Measurements from ENCODE around the gene POLN.

DNA sequence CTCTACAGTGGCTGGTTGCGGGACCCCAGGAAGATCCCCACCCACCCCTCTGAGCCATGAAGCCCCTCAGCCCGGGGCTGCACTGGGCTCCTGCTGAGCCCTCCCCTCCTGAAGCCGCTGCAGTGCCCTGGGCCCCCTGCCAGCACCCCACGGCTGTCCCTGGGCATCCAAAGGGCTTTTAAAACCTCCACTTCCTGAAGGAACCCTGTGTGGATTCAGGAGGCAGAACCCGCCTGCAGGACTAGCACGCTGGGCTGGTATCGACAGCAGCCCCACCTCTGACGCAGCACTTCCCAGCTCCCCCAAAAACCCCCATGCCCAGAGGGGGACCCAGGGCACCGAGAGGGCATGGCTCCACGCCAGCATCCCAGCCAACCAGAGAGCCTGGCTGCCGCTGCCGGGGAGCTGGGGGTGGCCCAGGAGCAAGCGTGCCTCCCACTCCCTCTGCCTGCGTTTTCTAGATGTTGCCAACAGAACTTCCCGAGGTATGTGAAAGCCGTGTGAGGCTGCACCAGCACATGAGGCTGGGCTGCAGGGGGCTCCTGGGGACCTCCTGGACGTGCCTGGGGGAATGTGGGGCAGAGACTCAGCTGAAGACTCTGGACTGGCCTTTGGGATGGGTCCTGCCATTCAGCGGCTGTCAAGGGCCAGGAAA lies 13.7 kb upstream of the POLN start:
- TF ChIP-seq POLR2A (IDR thresholded peaks at IDR 0.05; ENCODE audit: low read length), result no peak
- no peak for TF ChIP-seq BHLHE40 (IDR thresholded peaks at IDR 0.05; ENCODE audit: low read depth, low read length)
- TF ChIP-seq, protein P1, sequence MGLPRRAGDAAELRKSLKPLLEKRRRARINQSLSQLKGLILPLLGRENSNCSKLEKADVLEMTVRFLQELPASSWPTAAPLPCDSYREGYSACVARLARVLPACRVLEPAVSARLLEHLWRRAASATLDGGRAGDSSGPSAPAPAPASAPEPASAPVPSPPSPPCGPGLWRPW (IDR thresholded peaks at IDR 0.05), result no peak
- TF ChIP-seq, protein P2, sequence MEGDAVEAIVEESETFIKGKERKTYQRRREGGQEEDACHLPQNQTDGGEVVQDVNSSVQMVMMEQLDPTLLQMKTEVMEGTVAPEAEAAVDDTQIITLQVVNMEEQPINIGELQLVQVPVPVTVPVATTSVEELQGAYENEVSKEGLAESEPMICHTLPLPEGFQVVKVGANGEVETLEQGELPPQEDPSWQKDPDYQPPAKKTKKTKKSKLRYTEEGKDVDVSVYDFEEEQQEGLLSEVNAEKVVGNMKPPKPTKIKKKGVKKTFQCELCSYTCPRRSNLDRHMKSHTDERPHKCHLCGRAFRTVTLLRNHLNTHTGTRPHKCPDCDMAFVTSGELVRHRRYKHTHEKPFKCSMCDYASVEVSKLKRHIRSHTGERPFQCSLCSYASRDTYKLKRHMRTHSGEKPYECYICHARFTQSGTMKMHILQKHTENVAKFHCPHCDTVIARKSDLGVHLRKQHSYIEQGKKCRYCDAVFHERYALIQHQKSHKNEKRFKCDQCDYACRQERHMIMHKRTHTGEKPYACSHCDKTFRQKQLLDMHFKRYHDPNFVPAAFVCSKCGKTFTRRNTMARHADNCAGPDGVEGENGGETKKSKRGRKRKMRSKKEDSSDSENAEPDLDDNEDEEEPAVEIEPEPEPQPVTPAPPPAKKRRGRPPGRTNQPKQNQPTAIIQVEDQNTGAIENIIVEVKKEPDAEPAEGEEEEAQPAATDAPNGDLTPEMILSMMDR (IDR thresholded peaks at IDR 0.05), result no peak
- TF ChIP-seq MAZ (IDR thresholded peaks at IDR 0.05; ENCODE audit: borderline replicate concordance, low read depth, low read length), result no peak
- no peak for TF ChIP-seq PHF8 (IDR thresholded peaks at IDR 0.05; ENCODE audit: borderline replicate concordance, low read depth)
